ENCODE measurements around the gene PUM2. TPM values are rescaled to one million over a fixed set of nuclear protein-coding genes. Genes with fewer than 3 reads are reported as not detected.
"Not testable (repeated sequence)": the region's sequence is repeated elsewhere in the genome, so short reads cannot be mapped to it uniquely, and the experiment has no call there.

The PUM2 gene
- total RNA-seq, 1 experiment from 2014 or later, result 112 TPM

DNA sequence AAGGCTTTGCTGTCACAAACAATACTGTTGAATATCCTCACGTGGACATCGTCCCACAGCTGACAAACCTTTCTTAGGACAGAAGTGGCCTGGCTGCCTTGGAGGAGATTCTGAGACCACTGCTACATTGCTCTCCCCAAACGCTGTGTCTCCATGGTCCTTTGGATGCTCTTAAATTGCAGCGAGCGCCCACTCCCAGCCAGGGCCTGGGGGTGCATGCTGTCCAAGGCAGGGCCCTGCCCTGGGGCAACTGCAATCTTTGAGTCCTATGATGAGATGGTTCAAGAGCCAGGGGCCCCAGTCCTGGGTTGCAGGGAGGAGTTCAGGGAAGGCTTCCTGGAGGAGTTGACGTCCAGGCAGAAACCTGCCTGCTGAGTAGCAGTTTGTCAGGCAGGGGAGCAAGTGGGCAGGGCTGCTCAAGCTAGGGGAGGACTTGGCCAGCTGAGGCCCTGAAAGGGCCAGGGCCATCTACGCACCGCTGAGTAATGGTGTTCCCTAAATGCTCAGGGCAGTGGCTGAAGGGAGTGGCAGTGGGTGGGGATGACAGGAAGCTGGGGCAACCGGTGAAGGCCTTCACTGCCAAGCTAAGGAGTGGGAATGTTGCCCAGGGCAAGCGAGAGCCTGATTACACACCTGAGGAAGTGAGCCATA lies 114.9 kb downstream of the PUM2 start:
- Histone ChIP-seq H3K27ac (ENCODE audit: low read depth, low read length, poor library complexity, severe bottlenecking) (no peak overlapping the region), H3K36me3 (ENCODE audit: insufficient read depth, low read length, poor library complexity, severe bottlenecking) (no peaks in the 10 kb centered on the region), H3K27me3 (replicated peaks; ENCODE audit: insufficient read depth, low read depth, low read length, poor library complexity) (no peaks in the 10 kb centered on the region), H3K4me3 (ENCODE audit: low read depth, low read length, poor library complexity, severe bottlenecking) (no peak overlapping the region), H3K9me3 (ENCODE audit: low read depth, low read length, poor library complexity, severe bottlenecking) (no peaks in the 10 kb centered on the region), H3K4me1 (ENCODE audit: insufficient read depth, low read length, poor library complexity, severe bottlenecking) (no peaks in the 10 kb centered on the region)
- intact Hi-C loops (cut with micrococcal nuclease; ENCODE audit: unreplicated experiment), result no loop called here
- POLR2A ChIA-PET (ENCODE audit: low non-redundant PET), result no interaction called here
- CTCF ChIA-PET, result no interaction called here
- no peak for DNase-seq (ENCODE audit: low spot score)
- BruUV-seq (replicated peaks), result no TSS peak
- TF ChIP-seq, protein P1, sequence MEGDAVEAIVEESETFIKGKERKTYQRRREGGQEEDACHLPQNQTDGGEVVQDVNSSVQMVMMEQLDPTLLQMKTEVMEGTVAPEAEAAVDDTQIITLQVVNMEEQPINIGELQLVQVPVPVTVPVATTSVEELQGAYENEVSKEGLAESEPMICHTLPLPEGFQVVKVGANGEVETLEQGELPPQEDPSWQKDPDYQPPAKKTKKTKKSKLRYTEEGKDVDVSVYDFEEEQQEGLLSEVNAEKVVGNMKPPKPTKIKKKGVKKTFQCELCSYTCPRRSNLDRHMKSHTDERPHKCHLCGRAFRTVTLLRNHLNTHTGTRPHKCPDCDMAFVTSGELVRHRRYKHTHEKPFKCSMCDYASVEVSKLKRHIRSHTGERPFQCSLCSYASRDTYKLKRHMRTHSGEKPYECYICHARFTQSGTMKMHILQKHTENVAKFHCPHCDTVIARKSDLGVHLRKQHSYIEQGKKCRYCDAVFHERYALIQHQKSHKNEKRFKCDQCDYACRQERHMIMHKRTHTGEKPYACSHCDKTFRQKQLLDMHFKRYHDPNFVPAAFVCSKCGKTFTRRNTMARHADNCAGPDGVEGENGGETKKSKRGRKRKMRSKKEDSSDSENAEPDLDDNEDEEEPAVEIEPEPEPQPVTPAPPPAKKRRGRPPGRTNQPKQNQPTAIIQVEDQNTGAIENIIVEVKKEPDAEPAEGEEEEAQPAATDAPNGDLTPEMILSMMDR (conservative IDR thresholded peaks at IDR 0.05; ENCODE audit: low read depth, low read length), result no peak
- no peak for TF ChIP-seq EZH2 (IDR thresholded peaks at IDR 0.05; ENCODE audit: borderline replicate concordance, low read depth, low read length, poor library complexity, severe bottlenecking)

DNA sequence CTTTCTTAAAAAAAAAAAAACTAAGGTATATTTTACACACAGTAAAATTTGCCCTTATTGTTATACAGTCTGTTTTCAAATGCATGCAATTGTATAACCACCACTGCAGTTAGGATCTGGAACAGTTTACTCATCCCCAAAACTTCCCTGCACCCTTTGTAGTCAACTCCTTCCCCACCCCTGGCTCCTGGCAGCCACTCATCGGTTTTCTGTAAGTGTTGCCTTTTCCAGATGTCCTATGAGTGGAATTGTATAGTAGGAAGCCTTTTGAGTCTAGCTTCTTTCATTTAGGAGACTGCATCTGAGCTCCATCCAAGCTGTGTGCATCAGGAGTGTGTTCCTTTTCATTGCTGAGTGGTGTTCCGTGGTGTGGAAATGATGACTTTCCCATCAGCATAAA lies 116.0 kb downstream of the PUM2 start:
- not testable (repeated sequence) for DNase-seq (ENCODE audit: low spot score)

DNA sequence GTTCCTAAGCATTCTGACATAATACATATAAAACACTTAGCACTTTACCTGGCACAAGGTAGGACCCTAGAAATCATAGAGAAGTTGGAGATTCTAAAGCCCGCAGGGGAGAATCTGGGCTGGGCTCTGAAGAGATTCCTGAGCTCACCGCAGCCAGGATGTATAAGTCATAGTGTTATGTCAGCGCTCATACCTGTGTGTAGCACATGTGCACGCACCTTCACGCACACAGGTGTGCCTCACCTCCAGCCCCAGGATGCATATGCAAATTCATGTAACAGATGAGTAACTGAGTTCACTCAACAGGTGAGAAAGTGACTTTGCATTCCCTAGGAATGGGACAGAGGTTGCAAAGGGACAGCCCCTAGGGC lies 117.8 kb downstream of the PUM2 start:
- DNase-seq (ENCODE audit: low spot score), result no peak
- no peak overlapping the region for H3K27ac ChIP-seq (ENCODE audit: low read depth, low read length, poor library complexity, severe bottlenecking)
- no peak for TF ChIP-seq EZH2 (IDR thresholded peaks at IDR 0.05; ENCODE audit: borderline replicate concordance, low read depth, low read length, poor library complexity, severe bottlenecking)
- TF ChIP-seq, protein P1 (conservative IDR thresholded peaks at IDR 0.05; ENCODE audit: low read depth, low read length), result no peak
- no peak overlapping the region for H3K4me3 ChIP-seq (ENCODE audit: low read depth, low read length, poor library complexity, severe bottlenecking)
- no TSS peak for BruUV-seq (replicated peaks)
- intact Hi-C loops (cut with micrococcal nuclease; ENCODE audit: unreplicated experiment), result no loop called here
- no peaks in the 10 kb centered on the region for H3K36me3 ChIP-seq (ENCODE audit: insufficient read depth, low read length, poor library complexity, severe bottlenecking)
- no peaks in the 10 kb centered on the region for H3K27me3 ChIP-seq (replicated peaks; ENCODE audit: insufficient read depth, low read depth, low read length, poor library complexity)
- H3K9me3 ChIP-seq (ENCODE audit: low read depth, low read length, poor library complexity, severe bottlenecking), result no peaks in the 10 kb centered on the region
- no peaks in the 10 kb centered on the region for H3K4me1 ChIP-seq (ENCODE audit: insufficient read depth, low read length, poor library complexity, severe bottlenecking)
- CTCF ChIA-PET, result no interaction called here
- POLR2A ChIA-PET (ENCODE audit: low non-redundant PET), result no interaction called here

More for the DNA sequence above, 116.0 kb downstream of the PUM2 start:
- POLR2A ChIA-PET (ENCODE audit: low non-redundant PET); H3K4me1 ChIP-seq (ENCODE audit: insufficient read depth, low read length, poor library complexity, severe bottlenecking); H3K36me3 ChIP-seq (ENCODE audit: insufficient read depth, low read length, poor library complexity, severe bottlenecking); BruUV-seq (replicated peaks); H3K4me3 ChIP-seq (ENCODE audit: low read depth, low read length, poor library complexity, severe bottlenecking); H3K9me3 ChIP-seq (ENCODE audit: low read depth, low read length, poor library complexity, severe bottlenecking); intact Hi-C loops (cut with micrococcal nuclease; ENCODE audit: unreplicated experiment); H3K27ac ChIP-seq (ENCODE audit: low read depth, low read length, poor library complexity, severe bottlenecking); H3K27me3 ChIP-seq (replicated peaks; ENCODE audit: insufficient read depth, low read depth, low read length, poor library complexity): not testable (repeated sequence)
- CTCF ChIA-PET, result interaction anchor here (0.7 kb wide), 1 partner anchor 113 kb away, joined by 3 read pairs; no protein-coding TSS in a partner anchor

DNA sequence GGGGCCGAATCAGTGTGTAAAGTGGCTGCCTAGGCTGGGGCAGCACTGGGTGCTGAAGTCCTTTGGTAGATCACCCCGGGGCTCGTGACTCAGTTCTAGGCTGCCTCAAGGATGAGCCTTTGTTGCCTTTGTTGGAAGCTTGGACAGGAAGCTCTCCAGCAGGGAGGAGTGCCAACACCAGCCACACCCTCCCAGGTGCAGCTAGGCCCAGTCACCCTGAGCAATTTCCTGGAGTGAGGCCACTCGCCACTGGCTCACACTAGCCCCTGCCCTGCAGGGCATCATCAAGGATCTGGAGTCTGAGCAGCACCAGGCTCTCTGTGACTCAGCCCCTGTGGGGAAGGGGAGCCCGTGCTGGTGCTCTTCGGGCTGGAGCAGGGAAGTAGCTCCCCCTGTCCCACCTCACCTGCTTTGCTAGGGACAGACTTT lies 119.0 kb downstream of the PUM2 start:
- Histone ChIP-seq H3K4me3 (ENCODE audit: low read depth, low read length, poor library complexity, severe bottlenecking) (no peak overlapping the region), H3K36me3 (ENCODE audit: insufficient read depth, low read length, poor library complexity, severe bottlenecking) (no peaks in the 10 kb centered on the region), H3K27ac (ENCODE audit: low read depth, low read length, poor library complexity, severe bottlenecking) (no peak overlapping the region), H3K9me3 (ENCODE audit: low read depth, low read length, poor library complexity, severe bottlenecking) (no peaks in the 10 kb centered on the region), H3K27me3 (replicated peaks; ENCODE audit: insufficient read depth, low read depth, low read length, poor library complexity) (no peaks in the 10 kb centered on the region), H3K4me1 (ENCODE audit: insufficient read depth, low read length, poor library complexity, severe bottlenecking) (no peaks in the 10 kb centered on the region)
- ChIA-PET CTCF (no interaction called here), POLR2A (ENCODE audit: low non-redundant PET) (interaction anchor here (0.6 to 0.7 kb wide), 2 partner anchors 139 to 266 kb away, joined by 5 to 7 read pairs; no protein-coding TSS in a partner anchor)
- TF ChIP-seq, protein P1 (conservative IDR thresholded peaks at IDR 0.05; ENCODE audit: low read depth, low read length), result no peak
- TF ChIP-seq EZH2 (IDR thresholded peaks at IDR 0.05; ENCODE audit: borderline replicate concordance, low read depth, low read length, poor library complexity, severe bottlenecking), result no peak
- intact Hi-C loops (cut with micrococcal nuclease; ENCODE audit: unreplicated experiment), result no loop called here
- no peak for DNase-seq (ENCODE audit: low spot score)
- no TSS peak for BruUV-seq (replicated peaks)

All from A673 (cell line).